HepG2 (cell line): Measurements from ENCODE around the gene IMPDH1. TPM values are rescaled to one million over a fixed set of nuclear protein-coding genes. Genes with fewer than 3 reads are reported as not detected.
A peak's percentile ranks its signal among the peaks of the same experiment; 100 is the strongest.

ENCODE experiments used
- AGO2 ChIP-seq: fragments of 200-400 bp; formaldehyde crosslinking; optimal IDR thresholded peaks from 2 replicates; pipeline ENCODE3; 2017; ENCODE audit warnings: mild to moderate bottlenecking, low read depth, low read length, moderate library complexity
- CTCF ChIP-seq: sonication (generic); formaldehyde crosslinking; IDR thresholded peaks from 2 replicates; pipeline ENCODE4 v1.5.0; 2020; ENCODE audit warnings: mild to moderate bottlenecking, missing genetic modification reagents, moderate library complexity
- DNMT3B ChIP-seq: conservative IDR thresholded peaks from 2 replicates; pipeline ENCODE4 v1.6.1; 2016; ENCODE audit warnings: missing biosample characterization, control low read depth
- HNF4G ChIP-seq, 2 experiments: sonication (generic) in 1 of 2; formaldehyde crosslinking in 1 of 2; IDR thresholded peaks; 2 replicates each; pipeline versions ENCODE4 v1.4.0 to v1.6.1; 2011 to 2020; ENCODE audit warnings: borderline replicate concordance in 2 of 2, low read depth in 2 of 2, mild to moderate bottlenecking in 2 of 2, low read length in 1 of 2, missing genetic modification reagents in 1 of 2, moderate library complexity in 1 of 2
- KDM5B ChIP-seq: sonication (generic); formaldehyde crosslinking; IDR thresholded peaks from 2 replicates; pipeline ENCODE4 v1.4.0; 2020; ENCODE audit warnings: missing genetic modification reagents, mild to moderate bottlenecking, borderline replicate concordance
- MAF1 ChIP-seq: sonication (generic); formaldehyde crosslinking; IDR thresholded peaks from 2 replicates; pipeline ENCODE4 v1.5.0; 2020; ENCODE audit warnings: missing genetic modification reagents, borderline replicate concordance
- YEATS4 ChIP-seq: sonication (generic); formaldehyde crosslinking; IDR thresholded peaks from 2 replicates; pipeline ENCODE4 v1.4.0; 2020; ENCODE audit warnings: missing genetic modification reagents, borderline replicate concordance
- ZBTB1 ChIP-seq: sonication (generic); formaldehyde crosslinking; IDR thresholded peaks from 2 replicates; pipeline ENCODE4 v1.4.0; 2020; ENCODE audit warnings: missing genetic modification reagents, borderline replicate concordance
- ZNF556 ChIP-seq: sonication (generic); formaldehyde crosslinking; IDR thresholded peaks from 2 replicates; pipeline ENCODE4 v1.4.0; 2020; ENCODE audit warnings: mild to moderate bottlenecking, missing genetic modification reagents, borderline replicate concordance
- ZNF703 ChIP-seq: sonication (generic); formaldehyde crosslinking; IDR thresholded peaks from 2 replicates; pipeline ENCODE4 v1.5.1; 2020; ENCODE audit warnings: missing genetic modification reagents, mild to moderate bottlenecking, moderate library complexity, borderline replicate concordance
- polyA plus RNA-seq, 8 experiments: library from polyadenylated mRNA; depleted of rRNA in 3 of 8; stranded (reverse) in 7 of 8; unstranded in 1 of 8; fragments of >200 nt; fragmentation: Illumina TruSeq in 4 of 8; extraction: Trizol in 4 of 8; gene quantifications; 2 replicates each; pipeline versions ENCODE4 v1.2.1 to v1.2.3, GENCODE V29; 2011 to 2016; ENCODE audit warnings: low read depth in 4 of 8, missing spikeins in 1 of 8, mixed read lengths in 1 of 8; ENCODE audit not compliant: insufficient read depth in 1 of 8
- total RNA-seq, 5 experiments: library from RNA; depleted of rRNA; stranded (reverse); fragments of >200 nt; fragmentation: Illumina TruSeq; extraction: Trizol; gene quantifications; 2 replicates each; pipeline ENCODE4 v1.2.3, GENCODE V29; 2016; ENCODE audit warnings: low read depth in 1 of 5
- TF ChIP-seq, protein P1 (sequence below): sonication (generic); formaldehyde crosslinking; IDR thresholded peaks from one replicate; pipeline ENCODE4 v1.5.1; 2020; ENCODE audit warnings: mild to moderate bottlenecking, missing genetic modification reagents; ENCODE audit errors: not compliant biosample characterization
- TF ChIP-seq, protein P2 (sequence below): sonication (generic); formaldehyde crosslinking; IDR thresholded peaks from 2 replicates; pipeline ENCODE4 v1.4.0; 2020; ENCODE audit warnings: missing genetic modification reagents

IMPDH1 gene
- total and polyA plus RNA-seq, 2 of the 13 experiments (the other 11 are each of a cell fraction or from before 2014, with no cell fraction given), result 22.8 to 34.0 TPM

- TF ChIP-seq, protein P1, sequence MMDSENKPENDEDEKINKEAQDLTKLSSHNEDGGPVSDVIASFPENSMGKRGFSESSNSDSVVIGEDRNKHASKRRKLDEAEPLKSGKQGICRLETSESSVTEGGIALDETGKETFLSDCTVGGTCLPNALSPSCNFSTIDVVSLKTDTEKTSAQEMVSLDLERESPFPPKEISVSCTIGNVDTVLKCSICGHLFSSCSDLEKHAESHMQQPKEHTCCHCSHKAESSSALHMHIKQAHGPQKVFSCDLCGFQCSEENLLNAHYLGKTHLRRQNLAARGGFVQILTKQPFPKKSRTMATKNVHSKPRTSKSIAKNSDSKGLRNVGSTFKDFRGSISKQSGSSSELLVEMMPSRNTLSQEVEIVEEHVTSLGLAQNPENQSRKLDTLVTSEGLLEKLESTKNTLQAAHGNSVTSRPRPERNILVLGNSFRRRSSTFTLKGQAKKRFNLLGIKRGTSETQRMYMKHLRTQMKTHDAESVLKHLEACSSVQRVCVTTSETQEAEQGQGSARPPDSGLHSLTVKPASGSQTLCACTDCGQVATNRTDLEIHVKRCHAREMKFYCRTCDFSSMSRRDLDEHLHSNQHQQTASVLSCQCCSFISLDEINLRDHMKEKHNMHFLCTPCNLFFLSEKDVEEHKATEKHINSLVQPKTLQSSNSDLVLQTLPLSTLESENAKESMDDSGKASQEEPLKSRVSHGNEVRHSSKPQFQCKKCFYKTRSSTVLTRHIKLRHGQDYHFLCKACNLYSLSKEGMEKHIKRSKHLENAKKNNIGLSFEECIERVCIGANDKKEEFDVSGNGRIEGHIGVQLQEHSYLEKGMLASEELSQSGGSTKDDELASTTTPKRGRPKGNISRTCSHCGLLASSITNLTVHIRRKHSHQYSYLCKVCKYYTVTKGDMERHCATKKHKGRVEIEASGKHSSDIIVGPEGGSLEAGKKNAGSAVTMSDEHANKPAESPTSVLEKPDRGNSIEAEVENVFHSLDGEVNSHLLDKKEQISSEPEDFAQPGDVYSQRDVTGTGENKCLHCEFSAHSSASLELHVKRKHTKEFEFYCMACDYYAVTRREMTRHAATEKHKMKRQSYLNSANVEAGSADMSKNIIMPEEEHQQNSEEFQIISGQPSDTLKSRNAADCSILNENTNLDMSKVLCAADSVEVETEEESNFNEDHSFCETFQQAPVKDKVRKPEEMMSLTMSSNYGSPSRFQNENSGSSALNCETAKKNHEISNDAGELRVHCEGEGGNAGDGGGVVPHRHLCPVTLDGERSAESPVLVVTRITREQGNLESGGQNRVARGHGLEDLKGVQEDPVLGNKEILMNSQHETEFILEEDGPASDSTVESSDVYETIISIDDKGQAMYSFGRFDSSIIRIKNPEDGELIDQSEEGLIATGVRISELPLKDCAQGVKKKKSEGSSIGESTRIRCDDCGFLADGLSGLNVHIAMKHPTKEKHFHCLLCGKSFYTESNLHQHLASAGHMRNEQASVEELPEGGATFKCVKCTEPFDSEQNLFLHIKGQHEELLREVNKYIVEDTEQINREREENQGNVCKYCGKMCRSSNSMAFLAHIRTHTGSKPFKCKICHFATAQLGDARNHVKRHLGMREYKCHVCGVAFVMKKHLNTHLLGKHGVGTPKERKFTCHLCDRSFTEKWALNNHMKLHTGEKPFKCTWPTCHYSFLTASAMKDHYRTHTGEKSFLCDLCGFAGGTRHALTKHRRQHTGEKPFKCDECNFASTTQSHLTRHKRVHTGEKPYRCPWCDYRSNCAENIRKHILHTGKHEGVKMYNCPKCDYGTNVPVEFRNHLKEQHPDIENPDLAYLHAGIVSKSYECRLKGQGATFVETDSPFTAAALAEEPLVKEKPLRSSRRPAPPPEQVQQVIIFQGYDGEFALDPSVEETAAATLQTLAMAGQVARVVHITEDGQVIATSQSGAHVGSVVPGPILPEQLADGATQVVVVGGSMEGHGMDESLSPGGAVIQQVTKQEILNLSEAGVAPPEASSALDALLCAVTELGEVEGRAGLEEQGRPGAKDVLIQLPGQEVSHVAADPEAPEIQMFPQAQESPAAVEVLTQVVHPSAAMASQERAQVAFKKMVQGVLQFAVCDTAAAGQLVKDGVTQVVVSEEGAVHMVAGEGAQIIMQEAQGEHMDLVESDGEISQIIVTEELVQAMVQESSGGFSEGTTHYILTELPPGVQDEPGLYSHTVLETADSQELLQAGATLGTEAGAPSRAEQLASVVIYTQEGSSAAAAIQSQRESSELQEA (CRISPR knock-in tag), result peak; percentile 81
- 0 out of 2 replicates have a peak, but pooled peaks have one; percentile 5 for TF ChIP-seq MAF1
- TF ChIP-seq, protein P2, sequence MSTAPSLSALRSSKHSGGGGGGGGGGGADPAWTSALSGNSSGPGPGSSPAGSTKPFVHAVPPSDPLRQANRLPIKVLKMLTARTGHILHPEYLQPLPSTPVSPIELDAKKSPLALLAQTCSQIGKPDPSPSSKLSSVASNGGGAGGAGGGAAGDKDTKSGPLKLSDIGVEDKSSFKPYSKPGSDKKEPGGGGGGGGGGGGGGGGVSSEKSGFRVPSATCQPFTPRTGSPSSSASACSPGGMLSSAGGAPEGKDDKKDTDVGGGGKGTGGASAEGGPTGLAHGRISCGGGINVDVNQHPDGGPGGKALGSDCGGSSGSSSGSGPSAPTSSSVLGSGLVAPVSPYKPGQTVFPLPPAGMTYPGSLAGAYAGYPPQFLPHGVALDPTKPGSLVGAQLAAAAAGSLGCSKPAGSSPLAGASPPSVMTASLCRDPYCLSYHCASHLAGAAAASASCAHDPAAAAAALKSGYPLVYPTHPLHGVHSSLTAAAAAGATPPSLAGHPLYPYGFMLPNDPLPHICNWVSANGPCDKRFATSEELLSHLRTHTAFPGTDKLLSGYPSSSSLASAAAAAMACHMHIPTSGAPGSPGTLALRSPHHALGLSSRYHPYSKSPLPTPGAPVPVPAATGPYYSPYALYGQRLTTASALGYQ (CRISPR knock-in tag), result 0 out of 2 replicates have a peak, but pooled peaks have one; percentile 4
- no peak for TF ChIP-seq DNMT3B (CRISPR knock-in tag)
- peak; percentile 16; the same call in 1 of the 2 replicates for TF ChIP-seq CTCF (CRISPR knock-in tag)
- no peak for TF ChIP-seq ZNF556 (CRISPR knock-in tag)
- peak; percentile 79 for TF ChIP-seq KDM5B (CRISPR knock-in tag)
- TF ChIP-seq ZNF703 (CRISPR knock-in tag), result no peak
- TF ChIP-seq YEATS4 (CRISPR knock-in tag), result peak; percentile 92
- peak; percentile 26; the same call in 1 of the 2 replicates for TF ChIP-seq HNF4G (IDR thresholded peaks at IDR 0.05; ENCODE audit: borderline replicate concordance, low read depth, low read length)
- TF ChIP-seq HNF4G (CRISPR knock-in tag; IDR thresholded peaks at IDR 0.05; ENCODE audit: borderline replicate concordance, low read depth), result peak; percentile 13; the same call in 1 of the 2 replicates
- TF ChIP-seq AGO2, result peak; percentile 45
- TF ChIP-seq ZBTB1, result no peak
These were observed 45.9 kb upstream of the IMPDH1 start, which contains the start of gene HILPDA (continued) for GRCh38 chr7:128455543-128456254.
